HL-60 (cell line): ENCODE measurements around the gene CAPN8.

Experiments used
- DNase-seq, 2 experiments: peaks; one replicate each; pipeline ENCODE4 v3.0.0-alpha.2; 2010 to 2020; ENCODE audit warnings: low read depth in 1 of 2, low spot score in 1 of 2
- H3K27ac ChIP-seq: fragments of 250-450 bp; sonication (Bioruptor Pico); replicated peaks from 2 replicates; pipeline ENCODE4 v1.5.1; 2020; ENCODE audit warnings: mild to moderate bottlenecking, moderate library complexity
- H3K27me3 ChIP-seq: fragments of 250-450 bp; sonication (Bioruptor Pico); 2 replicates; pipeline ENCODE4 v1.5.1; 2021; ENCODE audit warnings: mild to moderate bottlenecking, moderate library complexity; ENCODE audit not compliant: insufficient read depth, poor library complexity, severe bottlenecking
- H3K4me3 ChIP-seq: replicated peaks from 2 replicates; pipeline ENCODE4 v1.5.1; 2011; ENCODE audit warnings: mild to moderate bottlenecking, control low read depth, low read length; ENCODE audit not compliant: insufficient read depth
- GABPA ChIP-seq: IDR thresholded peaks from 2 replicates; pipeline ENCODE4 v1.6.1; 2012; ENCODE audit warnings: low read depth
- POLR2AphosphoS5 ChIP-seq: IDR thresholded peaks from 2 replicates; pipeline ENCODE4 v1.6.1; 2012; ENCODE audit warnings: low read depth
- SPI1 ChIP-seq: IDR thresholded peaks from 2 replicates; pipeline ENCODE4 v1.6.1; 2012; ENCODE audit warnings: low read depth, mild to moderate bottlenecking, borderline replicate concordance
- TF ChIP-seq, protein P1 (sequence below): IDR thresholded peaks from one replicate; pipeline ENCODE4 v1.5.1; 2011; ENCODE audit warnings: low read length, control low read depth, inconsistent platforms; ENCODE audit not compliant: insufficient read depth
- TF ChIP-seq, protein P2 (sequence below): IDR thresholded peaks from 2 replicates; pipeline ENCODE4 v1.6.1; 2012; ENCODE audit warnings: low read depth; ENCODE audit not compliant: insufficient replicate concordance

The CAPN8 gene

DNA sequence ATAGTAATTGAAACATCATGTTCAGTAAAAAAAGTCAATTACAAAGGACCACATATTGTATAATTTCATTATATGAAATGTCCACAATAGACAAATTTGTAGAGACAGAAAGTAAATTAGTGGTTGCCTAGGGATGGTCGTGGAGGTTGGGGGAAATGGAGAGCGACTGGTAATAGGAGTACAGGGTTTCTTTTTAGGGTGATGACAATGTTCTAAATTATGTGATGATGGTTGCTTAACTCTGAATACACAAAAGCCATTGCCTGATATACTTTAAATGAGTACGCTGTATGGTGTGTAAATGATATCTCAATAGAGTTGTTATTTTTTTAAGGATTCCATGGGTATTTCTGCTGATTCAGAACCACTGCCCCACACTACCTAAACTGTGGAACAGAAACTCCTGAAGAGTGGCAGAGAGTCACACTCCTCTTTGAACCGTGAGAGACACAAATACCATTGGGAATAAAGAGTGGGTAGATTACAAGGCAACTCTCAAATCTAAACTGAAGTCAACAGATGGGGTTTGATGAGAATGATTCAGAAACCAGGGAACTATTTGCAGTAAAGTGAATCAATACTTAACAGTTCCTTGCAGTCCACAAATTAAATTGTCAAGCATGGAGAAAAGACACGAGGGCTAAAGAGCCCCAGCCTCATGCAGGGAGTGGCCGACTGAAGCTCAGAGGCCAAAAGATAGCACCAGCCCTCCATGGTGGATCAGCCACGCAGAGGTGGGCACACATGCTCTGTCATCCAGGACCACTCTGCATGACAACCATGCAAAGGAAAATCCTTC, 118.0 kb downstream of the CAPN8 start:
- H3K27me3 ChIP-seq: no peaks in the 10 kb centered on the region

DNA sequence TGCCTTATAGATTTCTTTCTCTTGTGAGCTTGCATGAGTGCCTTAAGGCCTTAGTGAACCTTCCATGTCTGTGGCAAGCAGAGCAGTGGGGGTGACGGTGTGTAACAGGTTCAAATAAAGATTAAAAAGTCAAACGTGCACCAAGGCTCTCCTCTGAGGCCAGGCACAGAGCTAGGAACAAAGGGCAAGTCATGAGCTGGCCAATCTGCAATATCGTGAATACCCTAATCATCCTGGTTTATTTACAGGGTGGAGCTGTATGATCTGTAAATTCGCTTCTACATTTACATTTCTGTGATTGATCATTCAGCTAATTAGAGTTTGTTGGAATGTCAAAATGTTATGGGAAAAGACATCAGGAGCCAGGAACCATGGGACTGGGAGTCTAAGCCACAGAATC, 120.2 kb downstream of the CAPN8 start:
- Histone ChIP-seq H3K27ac (no peak overlapping the region), H3K4me3 (no peak overlapping the region), H3K27me3 (no peaks in the 10 kb centered on the region)
- TF ChIP-seq SPI1: no peak
- TF ChIP-seq GABPA: no peak
- TF ChIP-seq POLR2AphosphoS5: no peak
- TF ChIP-seq, protein P1, sequence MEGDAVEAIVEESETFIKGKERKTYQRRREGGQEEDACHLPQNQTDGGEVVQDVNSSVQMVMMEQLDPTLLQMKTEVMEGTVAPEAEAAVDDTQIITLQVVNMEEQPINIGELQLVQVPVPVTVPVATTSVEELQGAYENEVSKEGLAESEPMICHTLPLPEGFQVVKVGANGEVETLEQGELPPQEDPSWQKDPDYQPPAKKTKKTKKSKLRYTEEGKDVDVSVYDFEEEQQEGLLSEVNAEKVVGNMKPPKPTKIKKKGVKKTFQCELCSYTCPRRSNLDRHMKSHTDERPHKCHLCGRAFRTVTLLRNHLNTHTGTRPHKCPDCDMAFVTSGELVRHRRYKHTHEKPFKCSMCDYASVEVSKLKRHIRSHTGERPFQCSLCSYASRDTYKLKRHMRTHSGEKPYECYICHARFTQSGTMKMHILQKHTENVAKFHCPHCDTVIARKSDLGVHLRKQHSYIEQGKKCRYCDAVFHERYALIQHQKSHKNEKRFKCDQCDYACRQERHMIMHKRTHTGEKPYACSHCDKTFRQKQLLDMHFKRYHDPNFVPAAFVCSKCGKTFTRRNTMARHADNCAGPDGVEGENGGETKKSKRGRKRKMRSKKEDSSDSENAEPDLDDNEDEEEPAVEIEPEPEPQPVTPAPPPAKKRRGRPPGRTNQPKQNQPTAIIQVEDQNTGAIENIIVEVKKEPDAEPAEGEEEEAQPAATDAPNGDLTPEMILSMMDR: no peak
- TF ChIP-seq, protein P2, sequence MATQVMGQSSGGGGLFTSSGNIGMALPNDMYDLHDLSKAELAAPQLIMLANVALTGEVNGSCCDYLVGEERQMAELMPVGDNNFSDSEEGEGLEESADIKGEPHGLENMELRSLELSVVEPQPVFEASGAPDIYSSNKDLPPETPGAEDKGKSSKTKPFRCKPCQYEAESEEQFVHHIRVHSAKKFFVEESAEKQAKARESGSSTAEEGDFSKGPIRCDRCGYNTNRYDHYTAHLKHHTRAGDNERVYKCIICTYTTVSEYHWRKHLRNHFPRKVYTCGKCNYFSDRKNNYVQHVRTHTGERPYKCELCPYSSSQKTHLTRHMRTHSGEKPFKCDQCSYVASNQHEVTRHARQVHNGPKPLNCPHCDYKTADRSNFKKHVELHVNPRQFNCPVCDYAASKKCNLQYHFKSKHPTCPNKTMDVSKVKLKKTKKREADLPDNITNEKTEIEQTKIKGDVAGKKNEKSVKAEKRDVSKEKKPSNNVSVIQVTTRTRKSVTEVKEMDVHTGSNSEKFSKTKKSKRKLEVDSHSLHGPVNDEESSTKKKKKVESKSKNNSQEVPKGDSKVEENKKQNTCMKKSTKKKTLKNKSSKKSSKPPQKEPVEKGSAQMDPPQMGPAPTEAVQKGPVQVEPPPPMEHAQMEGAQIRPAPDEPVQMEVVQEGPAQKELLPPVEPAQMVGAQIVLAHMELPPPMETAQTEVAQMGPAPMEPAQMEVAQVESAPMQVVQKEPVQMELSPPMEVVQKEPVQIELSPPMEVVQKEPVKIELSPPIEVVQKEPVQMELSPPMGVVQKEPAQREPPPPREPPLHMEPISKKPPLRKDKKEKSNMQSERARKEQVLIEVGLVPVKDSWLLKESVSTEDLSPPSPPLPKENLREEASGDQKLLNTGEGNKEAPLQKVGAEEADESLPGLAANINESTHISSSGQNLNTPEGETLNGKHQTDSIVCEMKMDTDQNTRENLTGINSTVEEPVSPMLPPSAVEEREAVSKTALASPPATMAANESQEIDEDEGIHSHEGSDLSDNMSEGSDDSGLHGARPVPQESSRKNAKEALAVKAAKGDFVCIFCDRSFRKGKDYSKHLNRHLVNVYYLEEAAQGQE: no peak
- DNase-seq: no peak

More for the DNA sequence above, 118.0 kb downstream of the CAPN8 start:
- Histone ChIP-seq H3K27ac (no peak overlapping the region), H3K4me3 (no peak overlapping the region)
- no peak for DNase-seq
- no peak for TF ChIP-seq GABPA
- TF ChIP-seq SPI1: no peak
- TF ChIP-seq POLR2AphosphoS5: no peak
- TF ChIP-seq, protein P1: no peak
- TF ChIP-seq, protein P2: no peak

DNA sequence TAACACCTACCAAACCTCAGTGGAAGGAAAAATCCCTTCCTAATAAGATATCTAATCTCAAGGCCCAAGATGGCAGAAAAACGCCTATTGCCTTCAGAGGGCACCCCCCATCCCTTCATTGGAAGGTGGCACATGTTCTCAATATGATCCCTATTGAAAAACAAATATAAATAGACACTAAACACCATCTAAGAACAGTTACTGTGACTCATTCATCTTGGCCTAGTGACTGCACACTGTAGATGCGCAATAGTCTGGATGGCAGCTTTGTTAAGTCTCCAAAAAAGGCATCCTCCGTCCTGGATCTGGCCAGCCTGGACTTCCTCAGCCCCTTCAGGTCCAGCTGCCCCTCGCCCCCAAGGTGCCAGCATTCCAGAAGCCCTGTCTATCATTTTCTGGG, 121.9 kb downstream of the CAPN8 start:
- no peak for TF ChIP-seq SPI1
- TF ChIP-seq GABPA: no peak
- TF ChIP-seq, protein P2: no peak
- TF ChIP-seq, protein P1: no peak
- no peak for TF ChIP-seq POLR2AphosphoS5
- H3K27me3 ChIP-seq: no peaks in the 10 kb centered on the region
- no peak for DNase-seq
- no peak overlapping the region for H3K27ac ChIP-seq
- no peak overlapping the region for H3K4me3 ChIP-seq
